Esophagus (tissue), 2 donors: Measurements from ENCODE around the gene ANKRD42. TPM values are rescaled to one million over a fixed set of nuclear protein-coding genes. Genes with fewer than 3 reads are reported as not detected.

Experiments used
- H3K27ac ChIP-seq, 2 donors: one replicate each; pipeline ENCODE4 v1.5.1; 2013; ENCODE audit warnings: low read depth in 2 of 2, mild to moderate bottlenecking in 2 of 2, inconsistent platforms in 1 of 2, low read length in 1 of 2, moderate library complexity in 1 of 2
- H3K27me3 ChIP-seq, 2 donors: one replicate each; pipeline ENCODE4 v1.6.1; 2013; ENCODE audit warnings: low read length in 2 of 2, control low read depth in 1 of 2, mild to moderate bottlenecking in 1 of 2; ENCODE audit not compliant: insufficient read depth in 2 of 2, control insufficient read depth in 1 of 2
- H3K36me3 ChIP-seq, 2 donors: one replicate each; pipeline ENCODE4 v1.6.1; 2013; ENCODE audit warnings: low read length in 1 of 2; ENCODE audit not compliant: control insufficient read depth in 2 of 2, insufficient read depth in 2 of 2
- H3K4me1 ChIP-seq, 2 donors: one replicate each; pipeline ENCODE4 v1.6.1; 2013; ENCODE audit warnings: low read length in 1 of 2; ENCODE audit not compliant: control insufficient read depth in 2 of 2, insufficient read depth in 2 of 2
- H3K4me3 ChIP-seq, 2 donors: one replicate each; pipeline ENCODE4 v1.5.1; 2013; ENCODE audit warnings: low read length in 2 of 2, mild to moderate bottlenecking in 2 of 2, low read depth in 1 of 2, moderate library complexity in 1 of 2
- H3K9me3 ChIP-seq, 2 donors: one replicate each; pipeline ENCODE4 v1.6.1; 2013; ENCODE audit warnings: mild to moderate bottlenecking in 2 of 2, low read depth in 1 of 2, low read length in 1 of 2, moderate library complexity in 1 of 2; ENCODE audit not compliant: control insufficient read depth in 2 of 2, insufficient read depth in 1 of 2
- WGBS, 2 donors: extraction: QIAGEN DNeasy Blood & Tissue Kit; methylation state at CpG; one replicate each; pipeline ENCODE4 v1.1.7; 2013; 5-methylcytosine and 5-hydroxymethylcytosine counted together
- polyA plus RNA-seq, 2 donors: library from polyadenylated mRNA; stranded (reverse); fragments of 200-250 nt; gene quantifications; one replicate each; pipeline ENCODE4 v1.2.3, GENCODE V29; 2013
- donor health status: healthy with polysubstance abuse.
- donor health status: Bipolar disorder and iron deficiency.

ANKRD42 gene
- polyA plus RNA-seq, 2 donors, result 2.2 to 3.1 TPM

- Histone ChIP-seq H3K9me3 (no peaks in the 10 kb centered on the region), H3K4me1 (no peaks in the 10 kb centered on the region), H3K27me3 (no peaks in the 10 kb centered on the region), H3K27ac (no peak overlapping the region), H3K4me3 (no peak overlapping the region), H3K36me3 (no peaks in the 10 kb centered on the region)
Measured at GRCh38 chr11:83221694-83222093, 28.2 kb downstream of the ANKRD42 start.

GRCh38 chr11:83222499-83222898, 29.0 kb downstream of the ANKRD42 start:
- 85 to 91% methylated on average over 1 of the region's 1 CpG for WGBS, 2 donors
- Histone ChIP-seq H3K27ac (no peak overlapping the region), H3K27me3 (no peaks in the 10 kb centered on the region), H3K4me1 (no peaks in the 10 kb centered on the region), H3K36me3 (no peaks in the 10 kb centered on the region), H3K4me3 (no peak overlapping the region), H3K9me3 (no peaks in the 10 kb centered on the region)

DNA sequence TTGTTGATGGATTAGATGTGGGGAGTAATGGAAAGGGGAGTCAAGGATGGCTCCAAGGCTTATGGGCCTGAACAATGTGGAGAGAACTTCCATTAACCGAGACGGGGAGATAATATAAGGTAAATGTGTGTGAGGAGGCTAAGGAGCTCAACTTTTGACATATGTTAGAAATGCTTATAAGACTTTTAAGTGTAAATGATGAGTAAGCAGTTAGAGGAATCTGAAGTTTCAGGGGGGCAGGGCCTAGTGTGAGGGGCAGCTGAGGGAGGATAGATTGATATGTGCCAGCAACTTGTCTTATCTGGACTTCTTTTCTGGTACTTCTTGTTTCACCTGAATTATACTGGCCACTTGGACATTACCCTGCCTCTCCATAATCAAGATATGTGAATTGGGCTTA, 29.9 kb downstream of the ANKRD42 start:
- Histone ChIP-seq H3K36me3 (no peaks in the 10 kb centered on the region), H3K4me3 (no peak overlapping the region), H3K27ac (no peak overlapping the region), H3K27me3 (no peaks in the 10 kb centered on the region), H3K4me1 (no peaks in the 10 kb centered on the region), H3K9me3 (no peaks in the 10 kb centered on the region)
- 95 to 98% methylated on average over 2 of the region's 2 CpGs for WGBS, 2 donors

DNA sequence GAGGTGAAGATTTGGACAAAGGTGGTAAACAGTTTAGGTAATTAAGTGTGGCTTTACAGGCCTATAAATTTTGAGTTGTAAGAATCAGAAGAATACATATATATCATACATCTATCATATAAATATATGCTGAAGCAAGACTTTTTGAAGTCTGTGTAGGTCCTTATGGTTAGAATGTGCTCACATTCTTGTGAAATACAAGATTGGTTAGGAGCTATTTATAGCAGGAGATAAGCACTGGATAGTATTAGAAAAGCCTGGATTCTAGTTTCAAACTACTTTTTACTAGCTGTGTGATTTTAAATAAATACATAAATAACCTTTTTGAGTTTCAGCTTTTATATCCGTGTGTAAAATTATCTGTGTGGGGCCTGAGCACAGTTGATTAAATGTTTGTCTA, 42.3 kb downstream of the ANKRD42 start:
- Histone ChIP-seq H3K27me3 (no peaks in the 10 kb centered on the region), H3K9me3 (no peaks in the 10 kb centered on the region), H3K4me1 (no peaks in the 10 kb centered on the region), H3K4me3 (no peak overlapping the region), H3K27ac (no peak overlapping the region), H3K36me3 (no peaks in the 10 kb centered on the region)
- 48 to 66% methylated on average over 1 of the region's 1 CpG for WGBS, 2 donors

GRCh38 chr11:83238111-83238510, 44.6 kb downstream of the ANKRD42 start:
- H3K27me3 ChIP-seq, result no peaks in the 10 kb centered on the region
- H3K27ac ChIP-seq, result no peak overlapping the region
- no peaks in the 10 kb centered on the region for H3K36me3 ChIP-seq
- no peak overlapping the region for H3K4me3 ChIP-seq
- H3K4me1 ChIP-seq, result no peaks in the 10 kb centered on the region
- no peaks in the 10 kb centered on the region for H3K9me3 ChIP-seq
- WGBS, 2 donors, result 59 to 65% methylated on average over 3 of the region's 3 CpGs

- Histone ChIP-seq H3K9me3 (no peaks in the 10 kb centered on the region), H3K27me3 (no peaks in the 10 kb centered on the region), H3K27ac (no peak overlapping the region), H3K4me3 (no peak overlapping the region), H3K4me1 (no peaks in the 10 kb centered on the region), H3K36me3 (no peaks in the 10 kb centered on the region)
- 27 to 32% methylated on average over 5 of the region's 5 CpGs for WGBS, 2 donors
Measured at GRCh38 chr11:83241291-83241946, 47.9 kb downstream of the ANKRD42 start.

- no peak overlapping the region for H3K4me3 ChIP-seq
- 98 to 100% methylated on average over 1 of the region's 1 CpG for WGBS, 2 donors
- H3K27me3 ChIP-seq, result no peaks in the 10 kb centered on the region
- no peaks in the 10 kb centered on the region for H3K36me3 ChIP-seq
- H3K4me1 ChIP-seq, result no peaks in the 10 kb centered on the region
- no peaks in the 10 kb centered on the region for H3K9me3 ChIP-seq
- H3K27ac ChIP-seq, result no peak overlapping the region
Measured at GRCh38 chr11:83249445-83249844, 55.9 kb downstream of the ANKRD42 start.

DNA sequence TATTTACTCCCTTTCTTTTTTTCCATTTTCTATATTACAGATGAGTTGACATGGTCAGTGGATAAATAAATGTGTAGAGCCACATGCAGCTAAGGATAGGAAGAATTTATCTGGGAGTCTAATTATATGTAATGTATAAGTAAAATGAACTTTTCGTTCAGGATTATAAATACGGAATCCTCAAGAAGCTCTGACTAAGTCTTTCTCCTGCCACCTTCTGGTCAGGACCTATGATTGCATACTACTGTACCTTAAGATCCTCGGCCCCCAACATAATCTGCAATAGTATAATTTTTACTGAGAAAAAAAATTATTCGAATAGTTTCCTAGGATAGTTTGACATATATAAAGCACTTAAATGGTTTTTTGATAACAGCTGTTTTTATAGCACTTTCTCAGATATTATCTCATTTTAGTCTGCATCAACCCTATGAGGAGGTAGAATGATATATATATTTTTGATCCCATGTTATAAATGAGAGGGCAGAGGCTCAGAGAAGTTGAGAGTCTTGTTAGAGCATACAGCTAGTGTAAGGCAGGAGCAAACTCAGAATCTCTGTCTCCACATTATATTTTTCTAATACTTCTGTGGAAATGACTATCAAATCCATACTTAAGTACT, 56.6 kb downstream of the ANKRD42 start:
- Histone ChIP-seq H3K4me3 (no peak overlapping the region), H3K27ac (no peak overlapping the region), H3K4me1 (no peaks in the 10 kb centered on the region), H3K9me3 (no peaks in the 10 kb centered on the region), H3K27me3 (no peaks in the 10 kb centered on the region), H3K36me3 (no peaks in the 10 kb centered on the region)
- WGBS, 2 donors, result 5 to 9% methylated on average over 4 of the region's 4 CpGs

DNA sequence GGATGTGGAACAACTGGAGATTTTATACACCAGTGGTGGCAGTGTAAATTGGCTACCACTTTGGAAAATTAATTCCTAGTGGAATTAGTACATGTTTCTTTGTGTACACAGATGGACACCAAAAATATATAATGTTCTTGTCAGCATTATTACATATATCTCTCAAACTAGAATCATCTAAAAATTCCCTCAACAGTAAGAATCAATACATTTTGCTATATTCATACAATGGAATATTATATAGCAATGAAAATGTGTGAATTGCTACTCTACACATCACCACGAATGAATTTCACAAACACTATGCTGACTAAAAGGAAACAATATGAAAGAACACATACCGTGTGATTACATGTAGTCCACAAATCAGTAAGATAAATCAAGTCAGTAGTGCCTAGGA, 58.8 kb downstream of the ANKRD42 start:
- Histone ChIP-seq H3K27me3 (no peaks in the 10 kb centered on the region), H3K27ac (no peak overlapping the region), H3K4me1 (no peaks in the 10 kb centered on the region), H3K36me3 (no peaks in the 10 kb centered on the region), H3K9me3 (no peaks in the 10 kb centered on the region), H3K4me3 (no peak overlapping the region)
- WGBS, 2 donors, result 91 to 96% methylated on average over 2 of the region's 2 CpGs

GRCh38 chr11:83252941-83253340, 59.4 kb downstream of the ANKRD42 start:
- WGBS, 2 donors, result 86 to 88% methylated on average over 2 of the region's 2 CpGs
- Histone ChIP-seq H3K36me3 (no peaks in the 10 kb centered on the region), H3K27me3 (no peaks in the 10 kb centered on the region), H3K9me3 (no peaks in the 10 kb centered on the region), H3K27ac (no peak overlapping the region), H3K4me3 (no peak overlapping the region), H3K4me1 (no peaks in the 10 kb centered on the region)
